Fibroblast of the conjunctiva (primary cell): ENCODE measurements around the gene DNAI4.
A peak's percentile ranks its signal among the peaks of the same experiment; 100 is the strongest.
"Not testable (repeated sequence)": the region's sequence is repeated elsewhere in the genome, so short reads cannot be mapped to it uniquely, and the experiment has no call there.

Experiments
- DNase-seq: peaks from one replicate; pipeline ENCODE4 v3.0.0-alpha.2; 2010; ENCODE audit warnings: low read depth

Gene DNAI4

GRCh38 chr1:66929146-66929688, 4.6 kb upstream of the DNAI4 start:
- no peak for DNase-seq

GRCh38 chr1:66927528-66927927, 2.9 kb upstream of the DNAI4 start:
- DNase-seq = no peak

- no peak for DNase-seq
These were observed 1.3 kb upstream of the DNAI4 start for GRCh38 chr1:66925944-66926343.

- DNase-seq = no peak
These were observed 878 bp upstream of the DNAI4 start for GRCh38 chr1:66925558-66925910.

- no peak for DNase-seq
These were observed 4.1 kb downstream of the DNAI4 start for GRCh38 chr1:66920543-66920942.

- DNase-seq = no peak
These were observed 4.8 kb downstream of the DNAI4 start for GRCh38 chr1:66919828-66920227.

GRCh38 chr1:66919063-66919462, 5.6 kb downstream of the DNAI4 start:
- no peak for DNase-seq

GRCh38 chr1:66917476-66917875, 7.2 kb downstream of the DNAI4 start:
- no peak for DNase-seq

- DNase-seq = peak; percentile 20
These were observed 8.3 kb downstream of the DNAI4 start for GRCh38 chr1:66916320-66916719.

GRCh38 chr1:66915203-66915602, 9.5 kb downstream of the DNAI4 start:
- not testable (repeated sequence) for DNase-seq

- no peak for DNase-seq
These were observed 30.9 kb downstream of the DNAI4 start for GRCh38 chr1:66893712-66894111.

GRCh38 chr1:66890621-66891020, 34.0 kb downstream of the DNAI4 start:
- DNase-seq = no peak

GRCh38 chr1:66889030-66889429, 35.6 kb downstream of the DNAI4 start:
- DNase-seq = no peak

GRCh38 chr1:66876664-66877063, 48.0 kb downstream of the DNAI4 start:
- no peak for DNase-seq

- no peak for DNase-seq
These were observed 51.5 kb downstream of the DNAI4 start for GRCh38 chr1:66873111-66873510.

- DNase-seq = not testable (repeated sequence)
These were observed 52.6 kb downstream of the DNAI4 start for GRCh38 chr1:66872024-66872423.

- no peak for DNase-seq
These were observed 57.2 kb downstream of the DNAI4 start for GRCh38 chr1:66867501-66867900.

GRCh38 chr1:66860529-66860928, 64.1 kb downstream of the DNAI4 start:
- DNase-seq = no peak

GRCh38 chr1:66853379-66853778, 71.3 kb downstream of the DNAI4 start:
- no peak for DNase-seq

- no peak for DNase-seq
These were observed 71.8 kb downstream of the DNAI4 start for GRCh38 chr1:66852870-66853269.

- DNase-seq = no peak
These were observed 73.7 kb downstream of the DNAI4 start for GRCh38 chr1:66850989-66851388.

- no peak for DNase-seq
These were observed 76.5 kb downstream of the DNAI4 start for GRCh38 chr1:66848193-66848592.

- DNase-seq = no peak
These were observed 83.7 kb downstream of the DNAI4 start for GRCh38 chr1:66840929-66841328.

GRCh38 chr1:66834926-66835325, 89.7 kb downstream of the DNAI4 start:
- DNase-seq = no peak

GRCh38 chr1:66833112-66833511, 91.5 kb downstream of the DNAI4 start:
- no peak for DNase-seq
